Measurements from ENCODE around the gene ANKRD2.

The ANKRD2 gene

DNA sequence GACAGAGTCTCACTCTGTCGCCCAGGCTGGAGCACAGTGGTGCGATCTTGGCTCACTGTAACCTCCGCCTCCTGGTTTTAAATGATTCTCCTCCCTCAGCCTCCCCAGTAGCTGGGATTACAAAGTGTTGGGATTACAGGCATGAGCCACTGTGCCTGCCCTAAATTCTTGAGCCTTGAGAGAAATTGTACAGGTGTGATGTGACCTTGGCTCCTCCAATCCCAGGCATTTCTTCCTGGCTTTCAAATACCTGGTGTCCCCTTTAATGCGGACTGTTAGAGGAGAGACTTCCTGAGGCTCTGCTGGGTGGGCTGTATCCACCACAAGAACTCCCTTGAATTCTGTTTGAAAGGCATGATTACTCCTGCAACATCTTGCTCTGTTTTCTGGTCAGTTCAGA, 45.7 kb downstream of the ANKRD2 start:
- DNase-seq (no peak), ATAC-seq (no peak)
- Mint-ChIP-seq H3K4me1 (no peaks in the 10 kb centered on the region), H3K4me3 (no peak overlapping the region), H3K27ac (no peak overlapping the region), H3K9me3 (no peaks in the 10 kb centered on the region), H3K36me3 (ENCODE audit: low read depth) (peaks cover 3% of the 10 kb centered on the region), H3K27me3 (no peaks in the 10 kb centered on the region)

DNA sequence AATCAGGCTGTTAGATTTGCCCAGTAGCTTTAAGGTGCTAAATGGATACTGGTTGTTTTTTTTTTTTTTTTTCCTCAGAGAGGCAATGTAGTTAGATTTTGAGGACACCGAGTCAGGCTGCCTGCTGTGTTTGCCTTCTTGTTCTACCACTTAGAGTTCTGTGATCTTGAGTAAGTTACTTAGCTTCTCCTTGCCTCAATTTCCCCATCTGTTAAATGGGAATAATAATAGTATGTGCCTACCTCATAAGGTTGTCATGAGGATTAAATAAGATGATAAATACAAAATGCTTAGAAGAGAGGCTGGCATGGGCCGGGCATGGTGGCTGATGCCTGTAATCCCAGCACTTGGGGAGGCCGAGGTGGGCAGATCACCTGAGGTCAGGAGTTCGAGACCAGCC, 46.2 kb downstream of the ANKRD2 start:
- Mint-ChIP-seq H3K4me1 (no peaks in the 10 kb centered on the region), H3K4me3 (no peak overlapping the region), H3K36me3 (ENCODE audit: low read depth) (peaks cover 3% of the 10 kb centered on the region), H3K27ac (no peak overlapping the region), H3K9me3 (no peaks in the 10 kb centered on the region), H3K27me3 (no peaks in the 10 kb centered on the region)
- DNase-seq (no peak), ATAC-seq (no peak)

DNA sequence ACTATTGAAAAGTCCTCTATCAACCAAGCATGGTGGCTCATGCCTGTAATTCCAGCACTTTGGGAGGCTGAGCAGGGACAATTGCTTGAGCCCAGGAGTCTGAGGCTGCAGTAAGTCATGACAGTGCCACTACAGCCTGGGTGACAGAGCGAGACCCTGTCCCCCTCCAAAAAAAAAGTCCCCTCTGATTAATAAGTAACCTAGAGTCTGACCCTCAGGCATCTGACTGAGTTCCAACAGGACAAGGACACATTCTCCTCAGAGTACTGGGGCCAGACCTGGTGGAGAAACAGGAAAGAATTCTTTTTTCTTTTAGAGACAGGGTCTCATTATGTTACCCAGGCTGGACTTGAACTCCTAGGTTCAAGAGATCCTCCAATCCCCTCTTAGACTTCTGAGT, 50.7 kb downstream of the ANKRD2 start:
- no peak for ATAC-seq

DNA sequence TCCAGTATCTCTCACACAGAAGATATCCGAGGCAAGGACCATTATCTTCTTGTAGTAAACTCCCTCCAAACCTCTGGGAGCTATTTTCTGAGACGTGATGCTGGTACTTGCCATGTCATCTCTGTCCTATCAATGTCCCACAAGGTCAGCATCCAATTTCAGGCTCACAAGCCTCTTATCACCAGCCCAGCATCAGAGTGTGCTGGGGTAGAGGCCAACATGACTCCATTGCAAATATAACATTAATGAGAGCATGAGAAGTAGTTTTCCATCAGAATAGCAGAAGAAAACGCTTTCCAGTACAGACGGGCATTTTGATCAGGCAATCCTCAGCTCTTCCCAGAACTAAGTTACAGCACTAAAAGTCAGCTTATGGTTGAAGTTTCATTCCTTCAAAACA, 55.2 kb downstream of the ANKRD2 start:
- DNase-seq (no peak), ATAC-seq (no peak)
- no peaks in the 10 kb centered on the region for H3K27me3 Mint-ChIP-seq
- H3K4me3 Mint-ChIP-seq = no peak overlapping the region
- H3K36me3 Mint-ChIP-seq (ENCODE audit: low read depth) = no peaks in the 10 kb centered on the region
- H3K4me1 Mint-ChIP-seq = peaks cover 5% of the 10 kb centered on the region
- no peaks in the 10 kb centered on the region for H3K9me3 Mint-ChIP-seq
- H3K27ac Mint-ChIP-seq = no peak overlapping the region

More for the DNA sequence above, 50.7 kb downstream of the ANKRD2 start:
- no peaks in the 10 kb centered on the region for H3K4me1 Mint-ChIP-seq
- DNase-seq = no peak
- no peaks in the 10 kb centered on the region for H3K36me3 Mint-ChIP-seq (ENCODE audit: low read depth)
- H3K4me3 Mint-ChIP-seq = no peak overlapping the region
- H3K27me3 Mint-ChIP-seq = no peaks in the 10 kb centered on the region
- H3K27ac Mint-ChIP-seq = no peak overlapping the region
- H3K9me3 Mint-ChIP-seq = no peaks in the 10 kb centered on the region

DNA sequence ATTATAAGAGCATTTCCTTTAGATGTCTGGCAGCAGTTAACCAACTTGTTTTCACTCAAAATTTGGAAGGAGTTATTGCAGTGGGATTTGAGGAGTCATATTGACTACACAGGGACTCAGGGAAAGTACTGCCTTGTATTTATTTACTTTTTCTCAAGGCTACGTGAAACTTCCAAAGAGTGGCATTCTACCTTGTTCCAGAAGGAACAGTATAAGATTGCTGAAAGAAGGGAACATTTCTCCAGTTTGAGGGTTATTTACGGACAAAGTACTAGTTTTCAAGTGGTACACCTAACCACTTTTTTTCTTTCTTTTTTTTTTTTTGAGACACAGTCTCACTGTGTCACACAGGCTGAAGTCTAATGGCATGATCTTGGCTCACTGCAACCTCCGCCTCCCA, 55.6 kb downstream of the ANKRD2 start:
- no peak for DNase-seq
- no peaks in the 10 kb centered on the region for H3K9me3 Mint-ChIP-seq
- no peak overlapping the region for H3K27ac Mint-ChIP-seq
- H3K27me3 Mint-ChIP-seq = peaks cover under 1% of the 10 kb centered on the region
- peaks cover 1% of the 10 kb centered on the region for H3K36me3 Mint-ChIP-seq (ENCODE audit: low read depth)
- no peak overlapping the region for H3K4me3 Mint-ChIP-seq
- ATAC-seq = no peak
- peaks cover 10% of the 10 kb centered on the region for H3K4me1 Mint-ChIP-seq

DNA sequence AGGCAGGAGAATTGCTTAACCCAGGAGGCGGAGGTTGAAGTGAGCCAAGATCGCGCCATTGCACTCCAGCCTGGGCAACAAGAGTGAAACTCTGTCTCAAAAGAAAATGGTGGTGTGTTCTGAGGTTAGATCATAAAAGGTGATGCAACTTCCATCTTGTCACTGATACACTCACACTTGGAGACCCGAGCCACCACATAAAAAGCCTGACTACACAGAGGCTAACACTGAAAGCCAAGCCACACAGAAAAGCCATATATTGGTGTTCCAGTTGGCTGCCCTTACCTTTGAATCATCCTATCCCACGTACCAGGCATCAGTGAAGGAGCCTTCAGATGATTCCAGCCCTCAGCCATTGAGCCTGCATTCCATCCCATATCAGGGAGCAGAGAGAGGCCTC, 56.7 kb downstream of the ANKRD2 start:
- no peak overlapping the region for H3K27ac Mint-ChIP-seq
- H3K36me3 Mint-ChIP-seq (ENCODE audit: low read depth) = peaks cover 3% of the 10 kb centered on the region
- peaks cover 17% of the 10 kb centered on the region for H3K4me1 Mint-ChIP-seq
- no peak for ATAC-seq
- H3K9me3 Mint-ChIP-seq = no peaks in the 10 kb centered on the region
- DNase-seq = no peak
- H3K27me3 Mint-ChIP-seq = peaks cover 2% of the 10 kb centered on the region
- H3K4me3 Mint-ChIP-seq = no peak overlapping the region

DNA sequence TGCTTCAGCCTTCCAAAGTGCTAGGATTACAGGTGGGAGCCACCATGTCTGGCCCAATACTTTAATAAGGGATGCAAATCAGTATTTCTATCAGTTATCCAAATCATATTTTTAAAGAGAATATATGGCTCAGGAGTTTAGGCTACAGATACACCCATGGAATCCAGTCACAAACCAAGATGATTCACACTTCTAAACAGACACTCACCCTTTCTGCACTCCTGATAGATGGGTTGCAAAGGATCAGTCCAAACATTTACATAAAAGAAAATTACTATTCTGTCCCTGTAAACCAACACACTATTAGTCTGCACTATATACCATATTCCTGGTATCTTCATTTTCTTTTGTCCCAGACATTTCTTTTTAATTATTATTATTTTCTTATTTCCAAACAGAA, 58.5 kb downstream of the ANKRD2 start:
- ATAC-seq = no peak

DNA sequence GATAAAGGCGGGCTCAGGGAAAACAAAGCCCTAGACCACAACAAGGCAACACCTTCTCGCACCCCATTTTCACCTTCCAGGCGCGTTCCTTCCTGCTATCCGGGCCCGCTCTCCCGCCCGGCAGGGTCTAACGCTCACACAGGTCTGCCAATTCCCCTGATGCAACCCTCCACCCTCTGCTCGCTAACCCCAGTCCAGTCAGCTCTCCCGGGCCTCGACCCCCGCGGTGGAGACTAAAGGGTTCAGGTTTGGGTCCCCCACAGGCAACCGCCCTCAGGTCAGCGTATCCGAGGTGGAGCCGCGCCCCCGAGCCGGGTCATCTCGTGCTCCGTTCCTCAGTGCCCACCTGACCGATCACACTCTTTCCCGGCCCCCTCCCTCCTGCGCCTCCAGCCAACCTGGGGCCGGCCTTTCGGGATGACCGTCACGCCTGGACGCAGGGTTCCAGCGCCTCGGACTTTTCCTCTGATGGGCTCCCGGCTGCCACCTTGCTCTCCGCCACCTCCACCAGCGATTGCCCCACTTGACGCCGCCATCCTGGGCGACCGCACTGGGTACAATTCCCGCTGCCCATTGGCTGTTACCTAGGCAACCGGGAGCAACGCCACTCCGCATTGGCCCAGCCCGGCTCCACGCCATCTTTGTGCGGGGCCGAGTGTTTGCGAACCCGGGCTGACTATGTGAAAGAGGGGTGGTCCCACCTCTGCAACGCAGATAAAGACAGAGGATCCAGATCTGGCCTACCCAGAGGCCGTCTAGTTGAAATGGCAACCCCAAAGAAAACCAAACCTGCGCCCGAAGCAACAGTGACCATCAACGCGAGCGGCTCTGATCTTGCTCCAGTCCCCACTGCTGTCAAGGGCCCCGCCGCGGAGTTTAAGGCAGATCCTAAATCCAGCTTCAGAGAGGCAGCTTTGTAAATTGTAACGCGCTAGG, 60.6 kb downstream of the ANKRD2 start, which contains the start of gene MORN4:
TSS of gene MORN4 (minus strand) at position 552 of the 936 bp plus-strand sequence. CDS start 13,847 bp downstream, outside the sequence.
- H3K4me1 Mint-ChIP-seq = peaks cover 17% of the 10 kb centered on the region

More for the DNA sequence above, 58.5 kb downstream of the ANKRD2 start:
- Mint-ChIP-seq H3K9me3 (no peaks in the 10 kb centered on the region), H3K27me3 (peaks cover 2% of the 10 kb centered on the region), H3K36me3 (ENCODE audit: low read depth) (peaks cover 3% of the 10 kb centered on the region), H3K27ac (no peak overlapping the region), H3K4me1 (peaks cover 17% of the 10 kb centered on the region), H3K4me3 (no peak overlapping the region)
- no peak for DNase-seq

More for the DNA sequence above, 60.6 kb downstream of the ANKRD2 start, which contains the start of gene MORN4:
- Mint-ChIP-seq H3K36me3 (ENCODE audit: low read depth) (peaks cover 3% of the 10 kb centered on the region), H3K4me3 (peak within 1 kb of the TSS; percentile 99), H3K9me3 (no peaks in the 10 kb centered on the region), H3K27ac (peak within 1 kb of the TSS; percentile 96), H3K27me3 (peaks cover 2% of the 10 kb centered on the region)
- DNase-seq = peak; percentile 90
- ATAC-seq = peak; percentile 97
